Activated B cell treated with CpG ODN at 0.5 μM for 24 hours (primary cell): ENCODE measurements around the gene AKAP13. TPM values are rescaled to one million over a fixed set of nuclear protein-coding genes. Genes with fewer than 3 reads are reported as not detected.
A peak's percentile ranks its signal among the peaks of the same experiment; 100 is the strongest.

Experiments used
- ATAC-seq: fragments of 200-7000 bp; cut with Tn5 transposase; one replicate; pipeline ENCODE4 v1.10.0; 2021; ENCODE audit warnings: low read depth, mild to moderate bottlenecking, moderate library complexity
- CTCF ChIA-PET: fragments of 350-600 bp; sonication (Branson Sonifier 250); formaldehyde crosslinking; loops from one replicate; lab custom pipeline; 2021; ENCODE audit warnings: antibody characterized with exemption; lab: Charles Lee
- POLR2A ChIA-PET: fragments of 350-600 bp; sonication (Branson Sonifier 250); formaldehyde crosslinking; loops from one replicate; lab custom pipeline; 2021; ENCODE audit warnings: antibody characterized with exemption; lab: Charles Lee
- DNase-seq: peaks from one replicate; pipeline ENCODE4 v3.0.0; 2022
- H3K27ac Mint-ChIP-seq: one replicate; pipeline ENCODE4 v1.8.0; 2020; ENCODE audit warnings: mixed read lengths
- H3K27me3 Mint-ChIP-seq: one replicate; pipeline ENCODE4 v1.8.0; 2021; ENCODE audit warnings: mixed read lengths
- H3K36me3 Mint-ChIP-seq: one replicate; pipeline ENCODE4 v1.8.0; 2021; ENCODE audit warnings: low read depth, mixed read lengths
- H3K4me1 Mint-ChIP-seq: one replicate; pipeline ENCODE4 v1.8.0; 2021; ENCODE audit warnings: mixed read lengths
- H3K4me3 Mint-ChIP-seq: one replicate; pipeline ENCODE4 v1.8.0; 2020; ENCODE audit warnings: mild to moderate bottlenecking, mixed read lengths
- H3K9me3 Mint-ChIP-seq: one replicate; pipeline ENCODE4 v1.8.0; 2020; ENCODE audit warnings: mixed read lengths
- CTCF ChIP-seq: fragments of 200-600 bp; IDR thresholded peaks from one replicate; pipeline ENCODE4 v1.8.0; 2022; ENCODE audit warnings: antibody characterized with exemption, mild to moderate bottlenecking
- intact Hi-C: fragments of 100-400 bp; cut with micrococcal nuclease; formaldehyde crosslinking; loops from one replicate; pipeline ENCODE4 v1.15.1; 2024
- total RNA-seq: library from RNA; stranded (reverse); gene quantifications from 2 replicates; pipeline ENCODE4 v1.2.3, GENCODE V29; 2022

Gene AKAP13
- total RNA-seq, 1 donor from 2014 or later, result 290 TPM

- ChIA-PET CTCF (interaction anchor here (0.9 to 2.3 kb wide), 5 partner anchors 10 to 223 kb away, joined by 3 to 23 read pairs (median 5); no protein-coding TSS in a partner anchor), POLR2A (interaction anchor here (0.8 to 1.2 kb wide), 2 partner anchors 41 to 399 kb away, joined by 3 to 5 read pairs; no protein-coding TSS in a partner anchor)
- TF ChIP-seq CTCF, result no peak
- DNase-seq (no peak), ATAC-seq (peak; percentile 82)
- Mint-ChIP-seq H3K27me3 (no peaks in the 10 kb centered on the region), H3K36me3 (peaks cover 91% of the 10 kb centered on the region), H3K9me3 (peaks cover 8% of the 10 kb centered on the region), H3K4me1 (no peaks in the 10 kb centered on the region), H3K27ac (peak overlapping the region; percentile 50), H3K4me3 (no peak overlapping the region)
- intact Hi-C loops, result loop anchor here (1.0 to 5.0 kb wide), 2 partner anchors 62 to 110 kb away; partner anchors contain the start of gene KLHL25
These were observed 349.8 kb downstream of the AKAP13 start for GRCh38 chr15:85730001-85730820.

- H3K36me3 Mint-ChIP-seq, result peaks cover 88% of the 10 kb centered on the region
- peaks cover 8% of the 10 kb centered on the region for H3K9me3 Mint-ChIP-seq
- H3K27me3 Mint-ChIP-seq, result no peaks in the 10 kb centered on the region
- H3K4me1 Mint-ChIP-seq, result no peaks in the 10 kb centered on the region
- no peak overlapping the region for H3K4me3 Mint-ChIP-seq
- ChIA-PET POLR2A (no interaction called here), CTCF (no interaction called here)
- no peak for TF ChIP-seq CTCF
- H3K27ac Mint-ChIP-seq, result no peak overlapping the region
- intact Hi-C loops, result loop anchor here (5.0 kb wide), 1 partner anchor 59 kb away; the partner anchor contains the start of gene KLHL25
- ATAC-seq, result no peak
- no peak for DNase-seq
These were observed 353.0 kb downstream of the AKAP13 start for GRCh38 chr15:85733416-85733815.

- DNase-seq (no peak), ATAC-seq (no peak)
- Mint-ChIP-seq H3K27me3 (no peaks in the 10 kb centered on the region), H3K27ac (no peak overlapping the region), H3K9me3 (peaks cover 8% of the 10 kb centered on the region), H3K36me3 (peaks cover 86% of the 10 kb centered on the region), H3K4me1 (no peaks in the 10 kb centered on the region), H3K4me3 (no peak overlapping the region)
- ChIA-PET POLR2A (no interaction called here), CTCF (no interaction called here)
- intact Hi-C loops, result no loop called here
- no peak for TF ChIP-seq CTCF
These were observed 356.7 kb downstream of the AKAP13 start for GRCh38 chr15:85737061-85737460.

- H3K4me3 Mint-ChIP-seq, result no peak overlapping the region
- no peak for DNase-seq
- POLR2A ChIA-PET, result no interaction called here
- H3K27me3 Mint-ChIP-seq, result no peaks in the 10 kb centered on the region
- intact Hi-C loops, result no loop called here
- no peaks in the 10 kb centered on the region for H3K9me3 Mint-ChIP-seq
- no peak for TF ChIP-seq CTCF
- CTCF ChIA-PET, result interaction anchor here (0.7 to 3.0 kb wide), 2 partner anchors 11 to 1159 kb away, joined by 3 to 9 read pairs; no protein-coding TSS in a partner anchor
- H3K27ac Mint-ChIP-seq, result no peak overlapping the region
- no peaks in the 10 kb centered on the region for H3K4me1 Mint-ChIP-seq
- H3K36me3 Mint-ChIP-seq, result peaks cover 92% of the 10 kb centered on the region
- no peak for ATAC-seq
These were observed 360.6 kb downstream of the AKAP13 start for GRCh38 chr15:85741021-85741421.

- CTCF ChIA-PET, result interaction anchor here (0.7 to 3.0 kb wide), 2 partner anchors 12 to 1159 kb away, joined by 3 to 9 read pairs; no protein-coding TSS in a partner anchor
- Mint-ChIP-seq H3K27me3 (no peaks in the 10 kb centered on the region), H3K9me3 (no peaks in the 10 kb centered on the region), H3K4me1 (no peaks in the 10 kb centered on the region), H3K27ac (no peak overlapping the region), H3K4me3 (no peak overlapping the region), H3K36me3 (peaks cover 92% of the 10 kb centered on the region)
- DNase-seq (no peak), ATAC-seq (no peak)
- intact Hi-C loops, result no loop called here
- TF ChIP-seq CTCF, result no peak
- POLR2A ChIA-PET, result no interaction called here
These were observed 361.3 kb downstream of the AKAP13 start for GRCh38 chr15:85741662-85742061.
